D341Med (cell line): ENCODE results near the gene CHST3.
"Not testable (repeated sequence)": the region's sequence is repeated elsewhere in the genome, so short reads cannot be mapped to it uniquely, and the experiment has no call there.

Source experiments
- DNase-seq: peaks from one replicate; pipeline ENCODE4 v3.0.0; 2012; ENCODE audit warnings: low spot score

The CHST3 gene

GRCh38 chr10:71988895-71989294 lies 24.7 kb downstream of the CHST3 start:
- not testable (repeated sequence) for DNase-seq

DNA sequence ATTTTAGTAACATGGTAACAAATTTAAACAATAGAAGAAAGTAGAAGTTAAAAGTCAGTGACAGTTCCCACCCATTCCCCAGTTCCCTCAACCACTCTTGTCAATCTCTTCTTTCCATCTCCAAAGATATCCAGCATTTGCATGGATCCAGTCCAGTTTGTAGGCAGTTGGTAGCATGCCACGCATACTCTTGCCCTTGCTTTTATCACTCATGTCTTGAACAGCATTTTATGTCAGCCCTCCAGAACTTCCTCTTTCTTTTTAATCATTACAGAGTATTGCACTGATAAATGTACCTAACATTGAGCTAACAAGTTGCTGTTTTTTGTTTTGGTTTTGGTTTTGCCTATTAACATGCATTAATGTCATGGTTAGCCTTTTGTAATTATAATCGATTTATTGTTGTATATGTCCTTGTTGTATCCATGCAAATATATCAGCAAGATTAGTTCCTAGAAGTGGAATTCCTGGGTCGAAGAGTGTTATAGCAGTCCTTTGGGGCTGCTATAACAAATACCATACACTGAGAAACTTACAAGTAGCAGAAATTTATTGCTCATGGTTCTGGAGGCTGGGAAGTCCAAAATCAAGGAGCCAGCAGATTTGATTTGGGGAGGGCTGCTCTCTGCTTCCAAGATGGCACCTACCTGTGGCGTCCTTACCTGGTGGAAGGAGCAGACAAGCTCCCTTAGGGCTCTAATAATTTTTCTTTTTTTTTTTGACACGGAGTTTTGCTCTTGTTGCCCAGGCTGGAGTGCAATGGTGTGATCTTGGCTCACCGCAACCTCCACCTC lies 25.7 kb downstream of the CHST3 start:
- DNase-seq, result no peak

DNA sequence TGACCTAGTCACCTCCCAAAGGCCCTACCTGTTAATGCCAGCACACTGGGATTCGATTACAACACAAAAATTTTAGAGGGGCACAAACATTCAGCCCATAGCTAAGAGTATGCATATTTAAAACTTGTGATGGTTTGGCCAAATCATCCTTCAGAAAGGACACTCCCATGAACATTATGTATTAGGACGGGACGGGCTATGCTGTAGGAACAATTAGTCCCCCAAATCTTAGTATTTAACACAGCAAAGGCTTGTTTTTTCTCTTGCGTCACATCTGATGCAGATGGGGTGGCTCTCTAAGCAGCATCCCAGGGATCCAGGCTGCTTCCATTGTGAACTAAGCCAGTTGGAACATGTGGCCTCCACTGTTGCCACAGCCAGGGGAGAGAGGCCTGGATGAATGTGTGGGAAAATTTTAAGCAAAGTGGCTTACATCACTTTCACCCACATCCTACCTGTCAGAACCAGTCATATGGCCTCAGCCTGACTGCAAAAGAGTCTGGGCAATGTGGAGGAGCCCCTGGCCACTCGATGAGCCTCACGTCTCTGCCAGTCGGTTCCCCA lies 26.6 kb downstream of the CHST3 start:
- DNase-seq, result no peak

DNA sequence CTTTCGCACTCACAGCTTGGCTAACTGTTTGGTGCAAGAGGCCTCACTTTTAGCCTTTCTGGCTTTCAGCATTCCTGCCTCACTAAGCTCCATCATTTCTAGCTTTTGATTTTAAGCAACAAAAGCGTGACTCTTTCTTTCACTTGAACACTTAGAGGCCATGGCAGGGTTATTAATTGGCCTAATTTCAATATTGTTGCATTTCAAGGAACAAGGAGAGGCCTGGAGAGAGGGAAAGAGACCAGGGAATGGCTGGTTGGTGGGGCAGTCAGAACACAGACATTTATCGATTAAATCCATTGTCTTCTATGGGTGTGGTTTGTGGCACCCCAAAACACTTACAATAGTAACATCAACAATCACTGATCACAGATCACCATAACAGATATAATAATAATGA lies 31.3 kb downstream of the CHST3 start:
- no peak for DNase-seq

GRCh38 chr10:71995887-71996575 lies 31.8 kb downstream of the CHST3 start:
- no peak for DNase-seq

- DNase-seq, result no peak
Observed at GRCh38 chr10:71996592-71997371, 32.6 kb downstream of the CHST3 start.

DNA sequence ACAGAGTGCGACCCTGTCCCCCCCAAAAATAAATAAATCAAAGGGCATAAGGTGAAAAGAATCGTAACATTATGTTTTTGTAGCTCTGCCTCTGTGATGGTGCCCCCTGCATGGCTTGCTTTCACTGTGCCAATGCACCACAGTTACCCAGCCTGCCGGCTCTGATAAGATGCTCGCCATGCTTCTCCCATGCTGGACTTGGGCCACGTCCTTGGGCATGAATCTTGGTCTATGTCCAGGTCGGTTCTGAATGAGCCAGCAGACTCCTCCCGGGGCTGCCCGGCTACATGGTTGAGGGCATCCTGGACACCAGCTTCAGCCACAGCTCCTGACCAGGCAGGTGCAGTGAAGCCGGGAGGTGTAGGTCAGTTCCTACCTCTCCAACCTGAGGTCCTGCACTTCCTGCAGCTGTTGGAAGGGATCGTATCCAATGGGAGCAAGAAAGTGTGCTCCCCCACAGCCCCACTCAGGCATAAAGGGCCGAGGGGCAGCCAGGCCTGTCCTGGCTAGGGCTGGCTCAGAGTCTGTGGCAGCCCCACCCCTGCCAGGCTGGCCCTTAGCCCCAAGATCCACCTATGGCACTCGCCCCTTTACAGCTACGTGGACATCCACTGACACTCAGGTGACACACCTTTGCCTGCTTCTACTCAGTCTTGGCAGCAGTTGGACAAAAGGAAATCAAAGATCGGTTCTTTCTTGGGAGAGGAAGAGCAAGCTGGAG lies 34.1 kb downstream of the CHST3 start:
- DNase-seq, result no peak

DNA sequence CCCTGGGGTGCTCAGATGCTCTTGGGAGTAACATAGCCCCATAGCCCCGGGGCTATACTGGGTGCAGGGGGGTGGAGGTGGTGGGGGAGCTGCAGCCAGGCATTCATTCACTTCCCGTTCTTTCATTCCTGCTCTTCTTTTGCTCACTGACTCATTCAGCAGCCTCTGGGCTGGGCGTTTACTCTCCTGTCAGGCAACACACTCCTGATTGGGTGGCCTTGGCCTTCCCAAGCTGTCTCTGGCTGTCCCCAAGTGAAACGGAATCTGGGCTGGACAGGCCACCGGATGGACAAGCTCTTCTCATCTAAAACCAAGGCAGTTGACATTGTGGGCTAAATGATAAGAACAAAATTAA lies 34.6 kb downstream of the CHST3 start:
- DNase-seq, result no peak

DNA sequence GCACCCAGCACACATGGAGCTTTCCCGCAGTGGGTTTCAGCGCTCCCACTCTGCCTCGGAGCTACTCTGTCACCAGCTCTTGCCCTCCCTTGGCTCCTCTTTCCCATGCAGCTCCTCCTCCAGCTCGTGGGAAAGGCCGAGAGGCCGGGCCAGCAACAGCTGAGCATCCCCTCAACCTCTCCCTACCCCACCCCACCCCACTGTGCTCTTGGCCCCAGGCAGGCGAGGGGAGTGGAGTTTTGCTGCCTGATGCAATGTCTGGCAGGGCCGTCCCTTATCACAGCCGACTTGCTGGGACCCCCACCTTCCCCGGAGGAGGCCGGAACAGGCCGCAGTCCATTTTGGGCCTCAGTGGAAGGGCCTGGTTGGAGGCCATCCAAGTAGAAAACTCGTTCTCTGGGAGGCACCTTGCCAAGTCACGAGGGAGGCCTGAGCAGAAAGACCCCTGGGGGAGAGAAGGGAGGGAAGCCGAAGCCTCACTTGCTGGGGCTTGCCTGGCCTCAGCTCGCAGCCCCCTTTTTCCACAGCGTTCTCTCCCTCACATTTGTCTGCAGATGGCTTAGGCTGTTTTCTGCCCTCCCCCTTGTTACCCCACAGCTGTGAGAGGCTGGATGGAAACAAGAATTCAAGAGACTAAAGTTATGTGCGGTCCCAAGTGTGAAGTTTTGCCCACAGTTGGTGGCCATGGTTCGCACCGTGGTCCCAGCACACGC lies 35.3 kb downstream of the CHST3 start:
- DNase-seq, result no peak

GRCh38 chr10:72000073-72001032 lies 36.2 kb downstream of the CHST3 start:
- DNase-seq, result no peak

GRCh38 chr10:72001033-72001395 lies 36.8 kb downstream of the CHST3 start:
- DNase-seq, result no peak

GRCh38 chr10:72002354-72003295 lies 38.4 kb downstream of the CHST3 start:
- no peak for DNase-seq

DNA sequence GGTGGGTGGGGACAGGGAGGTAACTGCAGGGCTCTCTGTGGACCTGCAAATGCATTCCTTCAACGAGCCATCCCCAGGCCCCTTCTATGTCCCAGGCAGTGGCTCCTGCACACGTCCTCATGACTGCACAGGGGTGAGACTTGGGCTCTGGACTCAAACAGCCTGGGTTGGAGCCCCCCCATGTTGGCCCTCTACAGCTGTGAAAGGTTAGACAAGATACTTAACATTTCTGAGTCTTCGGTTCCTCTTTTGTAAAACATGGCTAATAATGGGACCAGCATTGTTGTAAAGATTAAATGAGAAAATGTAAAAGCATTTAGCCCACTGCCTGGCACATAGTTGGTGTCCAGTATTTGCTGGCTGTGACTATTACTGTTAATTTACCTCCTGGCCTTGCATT lies 41.8 kb downstream of the CHST3 start:
- DNase-seq, result no peak

GRCh38 chr10:72007246-72007892 lies 43.2 kb downstream of the CHST3 start:
- no peak for DNase-seq

- no peak for DNase-seq
Observed at GRCh38 chr10:72008096-72008981, 44.1 kb downstream of the CHST3 start.

GRCh38 chr10:72009051-72009424 lies 44.8 kb downstream of the CHST3 start:
- no peak for DNase-seq

DNA sequence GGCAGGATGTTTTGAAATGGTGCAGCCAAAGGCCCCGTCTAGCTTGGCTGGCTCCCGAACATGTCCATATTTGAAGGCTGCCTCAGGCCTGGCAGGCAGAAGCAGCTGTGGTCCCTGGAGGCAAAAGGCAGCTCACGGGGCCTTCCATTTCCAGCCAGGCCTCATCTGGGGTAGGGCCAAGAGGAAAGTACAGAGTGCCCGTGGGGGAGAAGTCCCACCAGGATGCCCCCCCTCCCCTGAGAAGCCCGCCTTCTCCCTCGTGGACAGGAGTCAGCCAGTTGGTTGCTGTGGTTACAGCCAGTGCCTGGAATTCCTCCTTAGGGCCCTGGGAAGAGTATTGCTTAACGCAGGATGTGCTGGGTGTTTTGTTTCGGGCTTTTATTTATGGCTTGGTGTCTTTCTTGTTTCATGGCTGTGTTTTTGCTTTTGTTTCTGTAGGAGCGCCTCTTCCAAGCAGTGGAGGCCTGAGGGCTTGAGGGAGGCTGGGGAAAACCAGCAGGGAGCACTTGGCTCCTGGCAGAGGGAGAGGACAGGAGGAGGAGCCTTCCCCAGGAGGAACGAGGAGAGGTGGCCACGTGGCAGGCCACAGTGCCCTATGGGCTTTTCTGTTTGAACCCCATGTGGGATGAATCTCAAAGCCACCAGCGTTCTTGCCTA lies 45.4 kb downstream of the CHST3 start:
- DNase-seq, result no peak
